Activated CD8-positive, alpha-beta memory T cell treated with anti-CD3 and anti-CD28 coated beads, Interleukin-2, amount 50 U/mL, for 24 hours (primary cell): ENCODE data around the gene RNF225.
"Not testable (repeated sequence)": the region's sequence is repeated elsewhere in the genome, so short reads cannot be mapped to it uniquely, and the experiment has no call there.

Source experiments
- DNase-seq: peaks from one replicate; pipeline ENCODE4 v3.0.0-alpha.2; 2020; ENCODE audit errors: extremely low read depth

RNF225 gene

DNA sequence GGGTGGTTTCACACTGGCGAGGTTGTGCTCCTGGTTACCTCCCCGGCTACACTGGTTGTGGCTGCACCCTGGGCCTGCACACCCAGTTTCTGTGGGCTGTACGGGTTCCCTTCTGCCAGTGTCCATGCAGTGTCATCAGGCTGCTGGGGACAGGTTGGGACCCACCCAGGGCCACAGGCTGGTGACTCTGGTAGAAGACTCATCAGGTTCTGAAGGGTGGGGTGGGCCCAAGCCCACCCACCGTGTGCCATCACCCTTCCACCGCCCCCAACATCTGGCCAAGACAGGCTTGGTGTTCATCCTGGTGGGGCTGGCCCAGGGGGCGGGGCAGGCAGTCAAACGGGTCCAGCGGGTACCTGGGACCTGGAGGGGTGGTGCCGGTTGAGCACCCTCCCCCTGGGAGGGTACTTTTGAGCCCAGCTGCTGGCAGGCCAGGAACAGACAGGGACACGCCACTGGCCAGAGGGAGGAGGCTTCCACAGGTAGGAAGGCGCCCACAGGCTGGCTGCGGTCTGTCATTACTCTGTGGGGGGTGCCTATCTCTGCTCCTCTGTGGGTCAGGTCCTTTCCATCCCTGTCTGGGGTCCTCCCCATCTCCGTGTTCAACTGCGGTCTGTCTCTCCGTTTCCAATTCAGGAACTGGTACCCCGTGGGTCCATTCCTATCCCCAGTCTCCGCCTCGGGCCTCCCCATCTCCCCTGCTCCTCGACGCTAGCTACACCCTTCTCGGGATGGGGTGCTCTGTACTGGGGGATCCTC lies at the start of gene RNF225:
TSS of gene RNF225 (plus strand) at position 437 of the 759 bp plus-strand sequence. CDS start 434 bp downstream, outside the sequence.
- DNase-seq: no peak

DNA sequence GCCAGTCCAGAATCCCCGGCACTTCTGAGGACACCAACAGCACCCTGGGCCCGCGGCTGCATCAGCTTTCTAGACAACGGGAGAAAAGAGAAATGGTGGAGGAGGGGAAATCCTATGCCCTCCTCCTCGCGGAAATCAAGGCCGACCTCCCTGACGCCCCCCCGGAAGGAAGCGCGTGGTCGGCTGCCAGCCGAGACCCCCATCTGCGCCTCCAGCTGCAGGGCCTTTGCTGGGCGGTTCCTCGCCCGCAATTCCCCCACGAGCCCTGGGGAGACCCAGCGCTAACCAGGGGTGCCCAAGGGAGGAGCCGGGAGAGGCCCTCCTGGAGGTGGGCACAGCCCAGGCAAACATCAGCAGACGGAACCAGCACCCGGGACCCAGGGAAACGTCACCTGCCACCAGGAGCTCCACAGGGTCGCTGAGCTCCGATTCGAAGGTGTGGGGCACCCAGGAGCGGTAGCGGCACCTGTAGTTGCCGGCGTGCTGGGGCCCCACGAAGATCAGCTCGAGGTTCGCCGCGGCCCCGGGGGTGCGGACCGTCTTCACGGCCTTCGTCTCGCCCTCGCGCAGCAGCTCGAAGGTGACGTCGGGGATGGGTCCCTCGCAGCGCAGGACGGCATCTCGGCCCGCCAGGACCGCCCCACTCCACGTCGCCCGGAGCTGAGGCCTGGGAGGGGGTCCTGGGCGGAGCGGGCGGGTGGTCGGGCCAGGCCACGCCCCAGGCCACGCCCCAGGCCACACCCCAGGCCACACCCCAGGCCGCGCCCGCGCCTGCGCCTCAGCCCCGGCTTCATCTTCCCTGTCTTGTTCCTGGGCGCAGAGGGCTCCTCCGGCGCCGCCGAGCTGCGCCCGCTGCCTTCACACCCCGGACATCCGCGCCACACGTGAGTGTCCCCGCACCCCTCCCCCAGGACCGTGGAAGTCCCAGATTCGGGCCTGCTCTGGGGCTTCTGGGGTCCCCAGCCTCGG lies 48.2 kb upstream of the RNF225 start:
- DNase-seq: peak; percentile 20

DNA sequence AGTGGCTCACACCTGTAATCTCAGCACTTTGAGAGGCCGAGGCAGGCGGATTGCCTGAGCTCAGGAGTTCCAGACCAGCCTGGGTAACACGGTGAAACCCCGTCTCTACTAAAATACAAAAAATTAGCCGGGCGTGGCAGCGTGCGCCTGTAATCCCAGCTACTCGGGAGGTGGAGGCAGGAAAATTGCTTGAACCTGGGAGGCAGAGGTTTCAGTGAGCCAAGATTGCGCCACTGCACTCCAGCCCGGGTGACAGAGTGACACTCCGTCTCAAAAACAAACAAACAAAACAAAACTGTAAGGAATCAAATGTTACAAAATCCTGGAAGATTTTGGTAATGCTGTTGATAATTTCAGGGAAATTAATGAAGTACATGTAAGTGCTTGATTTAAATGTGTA lies 47.4 kb upstream of the RNF225 start:
- not testable (repeated sequence) for DNase-seq

DNA sequence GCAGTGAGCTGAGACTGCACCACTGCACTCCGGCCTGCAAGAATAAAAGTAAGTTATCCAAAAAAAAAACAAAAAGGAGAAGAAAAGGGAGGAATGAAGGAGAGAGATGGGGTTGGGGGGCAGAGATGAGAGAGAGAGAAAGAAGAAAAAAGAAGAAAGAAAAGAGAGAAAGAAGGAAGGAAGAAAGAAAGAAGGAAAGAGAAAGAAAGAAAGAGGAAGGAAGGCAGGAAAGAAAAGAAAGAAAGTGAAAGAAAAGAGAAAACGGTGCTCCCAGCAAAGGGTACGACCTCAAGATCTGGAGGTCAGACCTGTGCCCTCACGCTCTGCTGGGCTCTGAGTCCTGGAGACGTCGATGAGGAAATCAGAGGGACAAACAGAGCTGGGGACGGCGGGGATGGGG lies 45.9 kb upstream of the RNF225 start:
- DNase-seq: no peak

DNA sequence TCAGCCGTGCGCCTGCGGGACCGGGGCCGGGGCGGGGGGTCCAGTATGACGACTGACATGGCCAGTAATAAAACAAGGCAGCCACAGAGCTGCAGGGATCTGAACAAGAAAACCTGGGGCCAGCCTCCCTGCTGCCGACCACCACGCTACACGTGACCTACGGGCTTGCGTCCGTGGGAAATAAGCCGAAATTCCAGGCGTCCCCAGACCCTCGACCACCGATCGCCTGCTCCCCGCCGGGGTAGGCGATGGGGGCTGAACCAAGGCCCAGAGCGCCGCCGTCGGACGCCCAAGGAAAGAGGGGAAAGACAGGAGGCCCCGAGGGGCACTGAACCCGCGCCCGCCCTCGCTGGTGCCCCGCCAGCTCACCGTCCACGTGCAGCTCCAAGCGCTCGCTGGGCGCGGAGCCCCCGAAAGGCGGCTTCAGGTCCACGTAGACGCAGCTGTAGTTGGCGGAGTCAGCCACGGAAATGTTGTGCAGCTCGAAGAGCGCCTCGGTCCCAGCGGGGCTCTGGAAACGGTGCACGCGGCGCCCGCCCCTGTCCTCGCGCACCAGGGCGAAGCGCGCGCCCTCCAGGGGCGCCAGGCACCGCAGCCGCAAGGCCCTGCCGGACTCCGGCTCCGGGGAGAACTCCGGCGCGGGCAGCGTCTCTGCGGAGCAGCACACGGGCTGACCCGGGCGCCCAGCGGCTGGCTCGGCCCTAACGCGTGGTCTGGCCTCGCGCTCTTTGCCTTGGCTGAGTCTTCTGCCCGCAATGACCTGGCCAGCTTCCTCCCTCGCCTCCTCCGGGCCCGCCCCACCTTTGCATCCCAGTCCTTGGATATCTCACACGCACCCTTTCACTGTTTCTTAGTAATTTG lies 45.2 kb upstream of the RNF225 start:
- no peak for DNase-seq

DNA sequence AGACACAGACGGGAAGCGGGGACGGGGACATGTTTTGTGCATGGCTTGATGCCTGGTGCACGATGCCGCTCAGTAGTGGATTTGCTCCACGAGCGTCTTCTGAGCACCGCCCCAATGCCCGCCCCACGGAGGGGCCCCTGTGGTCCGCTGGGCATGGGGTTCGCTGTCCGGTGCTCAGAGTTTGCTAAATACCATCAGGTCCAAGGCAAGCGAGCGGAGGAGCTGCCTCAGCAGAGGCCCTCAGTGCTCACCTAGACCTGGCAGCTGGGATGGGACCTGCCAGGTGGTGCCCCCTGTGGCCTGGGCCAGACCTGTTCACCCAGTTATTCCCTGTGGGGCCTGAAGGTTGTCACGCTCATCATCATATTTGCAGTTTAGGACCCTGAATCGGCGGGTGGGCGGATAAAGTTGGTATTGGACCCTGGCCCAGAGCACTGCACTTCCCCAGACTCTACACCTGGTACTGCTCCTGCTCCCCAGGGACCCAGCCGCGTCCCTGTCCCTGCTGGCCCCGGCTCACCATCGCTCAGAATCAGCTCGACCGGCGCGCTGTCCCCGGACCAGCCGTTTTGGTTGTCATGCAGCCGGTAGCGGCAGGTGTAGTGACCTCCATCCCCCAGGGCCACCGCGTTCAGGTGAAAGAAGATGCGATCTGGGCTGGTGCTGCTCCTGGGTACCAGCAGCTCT lies 44.4 kb upstream of the RNF225 start:
- DNase-seq: no peak

DNA sequence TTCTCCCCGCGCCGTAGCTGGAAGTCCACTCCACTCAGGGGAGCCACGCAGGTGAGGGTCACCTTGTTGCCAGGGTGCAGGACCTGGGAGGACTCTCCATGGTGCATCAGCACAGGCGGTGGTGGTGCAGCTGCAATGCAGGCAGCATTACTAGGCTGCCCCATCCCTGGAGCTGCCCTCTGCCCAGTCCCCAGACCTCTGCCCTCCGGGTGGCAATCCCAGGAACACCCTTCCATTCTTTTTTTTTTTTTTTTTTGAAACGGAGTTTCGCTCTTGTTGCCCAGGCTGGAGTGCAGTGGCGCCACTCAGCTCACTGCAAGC lies 43.9 kb upstream of the RNF225 start:
- DNase-seq: no peak

DNA sequence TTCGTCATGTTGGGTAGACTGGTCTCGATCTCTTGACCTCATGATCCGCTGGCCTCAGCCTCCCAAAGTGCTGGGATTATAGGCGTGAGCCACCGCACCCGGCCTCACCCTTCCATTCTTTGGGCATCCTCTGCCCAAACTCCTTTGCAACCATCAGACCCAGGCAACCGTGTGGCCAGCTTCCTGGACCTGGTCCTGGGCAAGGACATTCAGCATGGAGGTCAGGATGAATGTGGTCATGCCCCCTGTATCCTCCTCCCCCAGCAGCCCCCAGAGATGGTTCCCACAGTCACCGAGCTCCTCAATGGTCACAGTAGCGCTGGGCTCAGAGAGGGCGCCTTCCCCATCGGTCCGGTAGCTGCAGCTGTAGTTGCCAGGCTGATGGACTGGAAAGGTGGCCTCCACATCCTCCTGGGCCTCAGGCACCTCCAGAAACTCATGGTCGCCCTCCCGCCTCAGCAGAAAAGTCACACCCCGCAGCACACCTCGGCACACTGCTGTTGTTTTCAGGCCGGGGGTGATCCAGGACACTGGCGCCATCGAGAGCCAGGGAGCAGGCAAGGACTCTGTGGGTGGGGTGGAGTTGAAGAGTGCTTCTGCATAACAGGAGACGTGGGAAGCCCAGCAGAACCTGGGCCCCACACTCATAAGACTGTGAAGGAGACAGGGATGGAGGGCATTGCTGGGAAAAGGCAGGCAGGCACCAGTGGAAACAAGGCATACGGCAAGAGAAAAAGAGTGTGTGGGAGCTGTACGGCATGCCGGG lies 43.3 kb upstream of the RNF225 start:
- DNase-seq: no peak

DNA sequence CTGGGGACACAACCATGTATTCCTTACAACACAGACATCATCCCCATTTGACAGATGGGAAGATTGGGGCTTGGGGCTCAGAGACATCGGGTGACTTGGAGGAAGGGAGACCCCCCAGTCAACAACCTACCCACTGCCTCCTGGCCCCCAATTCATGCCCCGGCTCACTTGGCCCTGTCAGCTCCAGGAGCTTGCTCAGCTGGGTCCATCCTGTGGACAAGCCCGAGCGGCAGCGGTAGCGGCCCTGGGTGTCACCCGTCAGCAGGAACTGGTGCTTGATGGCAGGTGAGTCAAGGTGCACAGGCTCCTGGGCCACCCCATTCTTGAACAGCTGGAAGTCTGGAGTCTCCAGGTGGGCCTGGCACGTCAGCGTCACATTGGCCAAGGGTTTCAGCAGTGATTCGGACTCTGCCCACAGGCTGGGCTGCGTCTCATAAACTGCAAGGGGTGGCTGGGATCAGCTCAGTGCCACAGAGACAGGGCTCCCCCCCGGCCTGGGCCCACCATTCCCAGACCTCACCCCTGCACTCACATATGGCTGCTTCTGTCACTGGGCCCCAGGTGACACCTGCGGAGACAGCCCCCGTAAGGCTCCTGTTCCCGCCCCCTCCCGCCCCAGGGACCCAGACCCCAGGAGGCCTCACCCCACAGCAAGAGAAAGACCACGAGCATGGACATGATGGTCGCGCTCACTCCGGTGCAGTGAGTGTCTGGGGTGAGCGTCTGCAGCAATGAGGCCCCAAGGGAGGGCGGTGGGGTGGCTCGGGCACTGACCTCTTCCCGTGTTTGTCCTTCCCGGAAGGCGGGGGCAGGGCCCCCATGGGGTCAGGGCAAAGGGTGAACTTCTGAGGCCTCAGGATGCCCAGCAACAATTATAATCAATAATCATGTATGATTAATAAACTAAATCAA lies 42.4 kb upstream of the RNF225 start, which contains the start of gene A1BG:
TSS of gene A1BG (minus strand) at position 733 of the 912 bp plus-strand sequence. CDS start at position 678, 55 bp downstream.
- no peak for DNase-seq

DNA sequence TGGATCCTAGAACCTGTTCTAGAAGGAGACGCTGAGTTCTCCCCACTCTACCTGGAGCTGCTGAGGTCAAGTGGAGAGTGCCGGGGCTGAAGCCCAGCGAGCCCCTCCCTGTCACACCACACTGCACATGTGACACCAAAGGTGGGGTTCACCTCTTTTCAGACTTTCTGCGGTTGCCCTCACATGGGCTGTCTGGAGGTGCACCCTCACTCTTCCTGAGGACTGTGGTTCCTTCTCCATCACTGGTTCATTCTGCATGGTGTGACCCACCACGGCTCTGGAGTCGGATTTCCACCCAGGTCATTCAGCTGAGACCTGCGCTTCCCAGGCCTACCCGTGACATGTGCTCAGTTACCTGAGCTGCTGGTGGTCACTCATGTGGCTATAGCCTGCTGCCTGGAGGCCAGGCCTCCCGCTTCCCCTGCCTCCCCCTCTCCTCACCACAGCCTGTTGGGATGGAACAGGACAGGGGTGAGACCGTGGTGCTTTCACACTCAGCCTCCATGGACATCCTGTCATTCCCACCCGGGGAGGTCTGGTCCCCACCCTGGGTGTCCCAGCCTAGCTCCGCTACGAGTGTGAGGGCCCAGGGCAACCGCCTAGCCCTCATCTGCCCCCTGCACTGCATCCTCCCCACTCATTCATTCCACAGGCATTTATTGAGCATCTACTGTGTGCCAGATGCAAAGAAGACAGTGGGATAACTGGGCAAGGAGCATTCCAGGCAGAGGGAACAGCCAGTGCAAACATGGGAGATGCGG lies 41.6 kb upstream of the RNF225 start:
- no peak for DNase-seq

DNA sequence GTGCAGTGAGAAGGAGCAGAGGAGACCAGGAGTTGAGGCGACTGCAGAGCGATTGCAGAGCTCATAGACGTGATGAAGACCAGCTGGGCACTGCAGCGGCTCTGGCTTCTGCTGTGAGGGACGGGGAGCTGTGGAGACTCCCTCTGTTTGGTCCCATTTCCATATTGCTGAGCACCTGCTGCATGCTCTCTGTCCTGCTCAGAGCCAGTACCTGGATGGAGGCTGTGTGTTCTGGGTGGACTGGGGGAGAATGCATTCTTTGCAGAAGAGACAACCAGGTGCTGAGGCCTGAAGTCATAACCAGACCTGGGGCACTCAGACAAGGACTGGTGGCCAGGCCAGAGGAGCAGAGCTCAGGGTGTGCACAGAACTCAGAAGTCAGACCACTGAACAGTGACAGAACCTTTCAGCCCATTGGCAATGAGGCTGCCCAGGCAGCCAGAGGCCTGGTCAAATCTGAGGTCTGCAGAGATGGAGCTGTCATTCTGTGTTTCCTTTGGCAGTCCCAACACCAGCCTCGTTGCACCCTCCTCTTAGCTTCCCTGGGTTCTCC lies 40.9 kb upstream of the RNF225 start:
- no peak for DNase-seq

DNA sequence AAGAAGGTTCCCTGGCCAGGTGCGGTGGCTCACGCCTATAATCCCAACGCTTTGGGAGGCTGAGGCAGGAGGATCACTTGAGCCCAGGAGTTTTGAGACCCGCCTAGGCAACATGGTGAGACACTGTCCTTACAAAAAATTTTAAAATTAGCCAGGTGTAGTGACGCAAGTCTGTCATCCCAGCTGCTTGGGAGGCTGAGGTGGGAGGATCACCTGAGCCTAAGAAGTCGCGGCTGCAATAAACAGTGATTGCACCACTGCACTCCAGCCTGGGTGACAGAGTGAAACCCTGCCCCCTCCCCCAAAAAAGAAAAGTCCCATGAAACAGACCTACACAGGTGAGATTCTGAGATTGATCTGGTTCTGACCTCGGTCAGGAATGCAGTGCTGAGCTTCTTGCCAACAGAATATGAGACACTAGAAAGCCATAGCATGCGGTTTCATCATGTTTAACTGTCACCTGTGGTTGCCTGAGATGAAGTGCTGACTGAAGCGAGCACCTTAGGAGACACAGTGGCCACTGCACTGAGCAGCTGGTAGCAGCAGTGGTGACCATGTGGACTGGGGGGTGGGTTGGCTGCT lies 40.1 kb upstream of the RNF225 start:
- no peak for DNase-seq

DNA sequence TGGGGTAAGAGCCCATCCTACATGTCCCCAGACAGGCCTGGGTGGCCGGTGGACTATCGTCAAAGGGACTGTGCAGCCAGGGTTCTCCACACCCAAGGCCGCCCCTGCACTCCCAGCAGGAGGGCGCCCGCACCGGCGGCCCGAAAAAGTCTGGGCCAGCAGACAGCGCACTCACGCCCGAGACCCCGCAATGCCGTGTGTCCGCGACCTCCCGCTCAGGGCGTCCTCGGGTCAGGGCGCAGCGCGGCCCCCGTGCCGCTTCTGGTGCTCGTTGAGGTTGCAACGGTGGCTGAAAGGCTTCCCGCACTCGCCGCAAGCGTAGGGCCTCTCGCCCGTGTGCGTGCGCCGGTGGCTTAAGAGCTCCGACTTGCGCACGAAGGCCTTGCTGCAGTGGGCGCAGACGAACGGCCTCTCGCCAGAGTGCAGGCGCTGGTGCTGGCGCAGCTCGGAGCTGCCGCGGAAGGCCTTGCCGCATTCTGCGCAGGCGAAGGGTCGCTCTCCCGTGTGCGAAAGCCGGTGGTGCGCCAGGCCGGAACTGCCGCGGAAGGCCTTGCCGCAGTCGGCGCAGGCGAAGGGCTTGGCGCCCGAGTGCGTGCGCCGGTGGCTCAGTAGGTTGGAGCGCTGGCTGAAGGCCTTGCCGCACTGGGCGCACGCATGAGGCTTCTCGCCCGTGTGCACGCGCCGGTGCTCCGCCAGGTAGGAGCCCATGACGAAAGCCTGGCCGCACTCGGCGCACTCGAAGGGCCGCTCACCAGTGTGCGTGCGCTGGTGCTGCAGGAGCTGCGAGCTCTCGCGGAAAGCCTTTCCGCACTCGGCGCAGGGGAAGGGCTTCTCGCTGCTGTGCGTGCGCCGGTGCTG lies 39.3 kb upstream of the RNF225 start:
- DNase-seq: no peak

DNA sequence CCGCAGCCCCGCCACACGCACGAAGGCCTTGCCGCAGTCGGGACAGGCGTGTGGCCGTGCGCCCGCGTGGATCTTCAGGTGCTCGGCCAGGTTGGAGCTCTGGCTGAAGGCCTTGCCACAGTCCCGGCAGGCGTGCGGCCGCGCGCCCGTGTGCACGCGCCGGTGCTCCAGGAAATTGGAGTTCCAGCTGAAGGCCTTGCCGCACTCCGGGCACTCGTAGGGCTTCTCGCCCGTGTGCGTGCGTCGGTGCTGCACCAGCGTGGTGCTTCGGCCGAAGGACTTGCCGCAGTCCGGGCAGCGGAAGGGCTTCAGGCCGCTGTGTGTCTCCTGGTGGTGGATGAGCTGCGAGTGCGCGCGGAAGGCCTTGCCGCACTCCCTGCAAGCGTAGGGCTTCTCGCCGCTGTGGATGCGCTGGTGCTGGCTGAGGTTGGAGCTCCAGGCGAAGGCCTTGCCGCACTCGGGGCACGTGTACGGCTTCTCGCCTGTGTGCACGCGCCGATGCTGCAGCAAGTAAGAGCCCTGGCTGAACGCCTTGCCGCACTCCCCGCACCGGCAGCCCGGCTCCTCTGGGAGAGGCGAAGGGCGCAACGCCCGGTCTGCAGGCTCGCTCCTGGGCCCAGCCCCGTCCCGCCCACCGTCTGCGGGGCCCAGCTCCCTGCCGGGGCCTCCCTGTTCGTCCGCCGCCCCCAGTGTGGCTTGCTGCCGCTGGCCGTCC lies 38.5 kb upstream of the RNF225 start:
- DNase-seq: no peak

DNA sequence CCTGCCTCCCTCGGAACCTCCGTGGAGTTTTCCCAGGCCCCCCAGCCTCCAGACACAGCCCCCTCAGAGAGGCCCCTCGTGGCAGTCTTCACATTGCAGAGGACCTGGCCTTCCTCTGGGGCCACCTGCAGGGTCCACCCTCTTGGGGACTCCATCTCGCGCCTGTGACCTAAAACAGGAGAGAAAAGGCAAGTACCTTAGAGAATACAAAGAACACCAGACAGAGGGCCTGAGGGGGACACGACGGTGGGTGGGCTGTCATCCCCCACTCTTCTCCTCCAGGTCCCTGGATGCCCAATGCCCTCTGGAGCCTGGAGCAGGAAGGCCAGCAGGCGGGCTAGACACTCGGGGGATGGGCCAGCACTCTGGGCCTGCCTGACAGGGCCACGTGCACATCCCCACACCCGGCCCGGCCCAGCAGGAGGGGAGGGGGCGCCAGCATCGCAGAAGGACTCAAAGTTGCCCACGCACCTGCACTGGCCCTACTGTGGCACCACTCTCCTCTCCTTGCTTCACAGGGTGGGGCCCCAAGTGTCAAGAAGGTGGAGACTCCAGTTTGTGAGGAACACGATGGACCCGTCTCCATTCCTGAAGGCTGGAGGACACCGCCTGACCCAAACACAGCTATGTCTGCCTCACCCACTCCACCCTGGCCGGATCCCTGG lies 37.8 kb upstream of the RNF225 start:
- DNase-seq: no peak

DNA sequence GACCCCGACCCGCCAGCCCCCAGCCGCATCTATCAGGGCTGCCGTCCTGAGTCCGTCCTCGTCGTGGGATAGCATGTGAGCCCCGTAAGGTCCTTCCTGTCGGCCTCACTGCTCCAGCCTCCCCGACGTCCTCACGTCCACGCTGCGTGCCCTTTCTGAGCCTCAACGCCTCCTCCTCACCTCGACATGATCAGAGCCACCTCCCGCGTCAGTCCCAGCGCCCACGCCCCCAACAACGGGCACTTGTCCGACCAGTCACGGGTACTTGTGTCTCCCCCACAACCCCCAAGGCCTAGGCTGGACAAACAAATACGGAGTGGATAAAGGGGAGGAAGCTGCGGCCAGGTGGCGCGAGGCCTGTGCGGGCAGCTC lies 33.6 kb upstream of the RNF225 start:
- no peak for DNase-seq
